ENCODE results near the gene MDK. TPM values are rescaled to one million over a fixed set of nuclear protein-coding genes. Genes with fewer than 3 reads are reported as not detected.

MDK gene
- total and polyA plus RNA-seq, 2 donors (not counting 3 experiments of a cell fraction or from before 2014, with no cell fraction given) = 331 to 893 TPM

GRCh38 chr11:46332093-46332567 lies 49.3 kb upstream of the MDK start:
- CTCF ChIA-PET = interaction anchor here (0.9 to 1.2 kb wide), 3 partner anchors 10 to 52 kb away, joined by 3 to 4 read pairs (median 4); no protein-coding TSS in a partner anchor
- dilution Hi-C loops (cut with MboI; ENCODE audit: extremely low pct_ligation_motif_present, low sequenced_read_pairs) (no loop called here), intact Hi-C loops (cut with micrococcal nuclease) (no loop called here)
- Histone ChIP-seq H2AFZ (ENCODE audit: low read depth, low read length) (no peak overlapping the region), H3K27me3 (ENCODE audit: control insufficient read depth in 2 of 2, insufficient read depth in 2 of 2, low read length in 2 of 2) (peaks cover 46 to 48% of the 10 kb centered on the region in 2 experiments), H3K27ac (ENCODE audit: insufficient read depth, low read depth, low read length) (no peak overlapping the region), H3K4me1 (ENCODE audit: control insufficient read depth, extremely low read depth, insufficient read depth, low read length) (no peaks in the 10 kb centered on the region), H3K4me3 (replicated peaks in 1 of 3; ENCODE audit: insufficient read depth in 1 of 3, low read depth in 1 of 3, low read length in 3 of 3) (no peak overlapping the region), H3K9me1 (replicated peaks; ENCODE audit: control insufficient read depth, extremely low read depth, insufficient read depth, low read length) (no peaks in the 10 kb centered on the region), H4K20me1 (replicated peaks; ENCODE audit: control insufficient read depth, extremely low read depth, insufficient read depth, low read length) (no peaks in the 10 kb centered on the region), H3K9ac (replicated peaks; ENCODE audit: extremely low read depth, insufficient read depth, low read length) (no peak overlapping the region), H3K4me2 (ENCODE audit: insufficient read depth, low read length) (no peak overlapping the region), H3K79me2 (ENCODE audit: control insufficient read depth, insufficient read depth, low read length) (no peaks in the 10 kb centered on the region), H3K36me3 (ENCODE audit: control insufficient read depth in 2 of 2, extremely low read depth in 1 of 2, insufficient read depth in 2 of 2, low read length in 2 of 2) (no peaks in the 10 kb centered on the region), H3K9me3 (replicated peaks; ENCODE audit: control insufficient read depth, insufficient read depth, low read length) (no peaks in the 10 kb centered on the region)
- BruUV-seq (replicated peaks) = no TSS peak
- POLR2A ChIA-PET = no interaction called here
- no peak for TF ChIP-seq POLR2AphosphoS5 (IDR thresholded peaks at IDR 0.05; ENCODE audit: insufficient read depth, low read depth, low read length)
- no peak for TF ChIP-seq JUN (IDR thresholded peaks at IDR 0.05; ENCODE audit: borderline replicate concordance, insufficient read depth, insufficient read length, low read depth)
- TF ChIP-seq, protein P1, sequence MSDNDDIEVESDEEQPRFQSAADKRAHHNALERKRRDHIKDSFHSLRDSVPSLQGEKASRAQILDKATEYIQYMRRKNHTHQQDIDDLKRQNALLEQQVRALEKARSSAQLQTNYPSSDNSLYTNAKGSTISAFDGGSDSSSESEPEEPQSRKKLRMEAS (IDR thresholded peaks at IDR 0.05; ENCODE audit: insufficient read depth, insufficient read length) = no peak
- TF ChIP-seq POLR2A (IDR thresholded peaks at IDR 0.05; ENCODE audit: low read depth, low read length) = no peak
- TF ChIP-seq GATA2 (IDR thresholded peaks at IDR 0.05; ENCODE audit: insufficient read depth, insufficient read length, low read depth, low read length) = no peak
- no peak for TF ChIP-seq EZH2 (IDR thresholded peaks at IDR 0.05; ENCODE audit: borderline replicate concordance, low read depth, low read length, severe bottlenecking)
- TF ChIP-seq FOS (IDR thresholded peaks at IDR 0.05; ENCODE audit: borderline replicate concordance, insufficient read depth, low read length) = no peak
- TF ChIP-seq, protein P2, sequence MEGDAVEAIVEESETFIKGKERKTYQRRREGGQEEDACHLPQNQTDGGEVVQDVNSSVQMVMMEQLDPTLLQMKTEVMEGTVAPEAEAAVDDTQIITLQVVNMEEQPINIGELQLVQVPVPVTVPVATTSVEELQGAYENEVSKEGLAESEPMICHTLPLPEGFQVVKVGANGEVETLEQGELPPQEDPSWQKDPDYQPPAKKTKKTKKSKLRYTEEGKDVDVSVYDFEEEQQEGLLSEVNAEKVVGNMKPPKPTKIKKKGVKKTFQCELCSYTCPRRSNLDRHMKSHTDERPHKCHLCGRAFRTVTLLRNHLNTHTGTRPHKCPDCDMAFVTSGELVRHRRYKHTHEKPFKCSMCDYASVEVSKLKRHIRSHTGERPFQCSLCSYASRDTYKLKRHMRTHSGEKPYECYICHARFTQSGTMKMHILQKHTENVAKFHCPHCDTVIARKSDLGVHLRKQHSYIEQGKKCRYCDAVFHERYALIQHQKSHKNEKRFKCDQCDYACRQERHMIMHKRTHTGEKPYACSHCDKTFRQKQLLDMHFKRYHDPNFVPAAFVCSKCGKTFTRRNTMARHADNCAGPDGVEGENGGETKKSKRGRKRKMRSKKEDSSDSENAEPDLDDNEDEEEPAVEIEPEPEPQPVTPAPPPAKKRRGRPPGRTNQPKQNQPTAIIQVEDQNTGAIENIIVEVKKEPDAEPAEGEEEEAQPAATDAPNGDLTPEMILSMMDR (IDR thresholded peaks at IDR 0.05; ENCODE audit: extremely low read depth in 1 of 2, insufficient read depth in 1 of 2, low read depth in 1 of 2, low read length in 2 of 2) = no peak
- no peak for TF ChIP-seq MYC (IDR thresholded peaks at IDR 0.05; ENCODE audit: low read depth, low read length)
- FAIRE-seq (no peak), DNase-seq (ENCODE audit: low read depth, low spot score) (no peak)
